ENCODE data around the gene FAM171A2. TPM values are rescaled to one million over a fixed set of nuclear protein-coding genes. Genes with fewer than 3 reads are reported as not detected.
A peak's percentile ranks its signal among the peaks of the same experiment; 100 is the strongest.

Gene FAM171A2
- total RNA-seq (ENCODE audit: unreplicated experiment): 81.3 TPM
- long read RNA-seq, partial matches to known transcripts: 0 of 1 reads
- long read RNA-seq, other reads (novel, unspliced or antisense): 0 of 1 reads

DNA sequence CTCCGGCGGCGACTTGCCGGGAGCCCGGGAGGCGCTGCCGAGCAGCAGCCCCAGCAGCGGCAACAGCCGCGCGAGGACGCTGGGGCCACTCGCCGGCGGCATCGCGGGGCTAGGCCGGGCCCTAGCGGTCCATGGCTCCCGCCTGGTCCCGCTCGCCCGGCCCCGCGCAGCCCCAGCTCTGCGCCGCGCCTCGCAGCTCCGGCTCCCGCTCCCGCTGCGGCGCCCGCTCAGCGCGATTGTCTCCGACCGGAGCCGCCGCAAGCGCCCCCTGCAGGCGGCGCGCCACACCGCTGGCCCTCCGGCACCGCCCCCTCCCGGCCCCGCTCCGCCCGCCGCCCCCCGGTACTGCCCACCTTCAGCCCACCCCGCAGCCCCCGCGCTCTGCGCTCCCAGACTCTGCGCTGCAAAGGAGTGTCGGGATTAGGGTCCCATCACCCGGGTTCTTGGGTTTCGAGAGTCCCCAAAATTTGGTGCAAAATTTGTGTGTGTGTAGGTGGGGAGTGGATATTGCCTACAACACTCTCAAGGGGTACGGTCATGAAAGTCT, at the start of gene FAM171A2:
FAM171A2 (minus strand) TSS at position 241 of the 547 bp plus-strand sequence; CDS start at position 102, 139 bp downstream.
- TF ChIP-seq, protein P1, sequence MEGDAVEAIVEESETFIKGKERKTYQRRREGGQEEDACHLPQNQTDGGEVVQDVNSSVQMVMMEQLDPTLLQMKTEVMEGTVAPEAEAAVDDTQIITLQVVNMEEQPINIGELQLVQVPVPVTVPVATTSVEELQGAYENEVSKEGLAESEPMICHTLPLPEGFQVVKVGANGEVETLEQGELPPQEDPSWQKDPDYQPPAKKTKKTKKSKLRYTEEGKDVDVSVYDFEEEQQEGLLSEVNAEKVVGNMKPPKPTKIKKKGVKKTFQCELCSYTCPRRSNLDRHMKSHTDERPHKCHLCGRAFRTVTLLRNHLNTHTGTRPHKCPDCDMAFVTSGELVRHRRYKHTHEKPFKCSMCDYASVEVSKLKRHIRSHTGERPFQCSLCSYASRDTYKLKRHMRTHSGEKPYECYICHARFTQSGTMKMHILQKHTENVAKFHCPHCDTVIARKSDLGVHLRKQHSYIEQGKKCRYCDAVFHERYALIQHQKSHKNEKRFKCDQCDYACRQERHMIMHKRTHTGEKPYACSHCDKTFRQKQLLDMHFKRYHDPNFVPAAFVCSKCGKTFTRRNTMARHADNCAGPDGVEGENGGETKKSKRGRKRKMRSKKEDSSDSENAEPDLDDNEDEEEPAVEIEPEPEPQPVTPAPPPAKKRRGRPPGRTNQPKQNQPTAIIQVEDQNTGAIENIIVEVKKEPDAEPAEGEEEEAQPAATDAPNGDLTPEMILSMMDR (IDR thresholded peaks at IDR 0.05; ENCODE audit: partially characterized antibody, unreplicated experiment): peak; percentile 85
- peaks cover 24% of the 10 kb centered on the region for H3K4me1 Mint-ChIP-seq (ENCODE audit: low read depth, unreplicated experiment)
- H3K27me3 Mint-ChIP-seq (ENCODE audit: unreplicated experiment): peaks cover 17% of the 10 kb centered on the region
- peak within 1 kb of the TSS; percentile 90 for H3K27ac Mint-ChIP-seq (ENCODE audit: unreplicated experiment)
- peak within 1 kb of the TSS; percentile 88 for H3K4me3 Mint-ChIP-seq (ENCODE audit: unreplicated experiment)
- H3K36me3 Mint-ChIP-seq (ENCODE audit: unreplicated experiment): no peaks in the 10 kb centered on the region
- H3K9me3 Mint-ChIP-seq (ENCODE audit: unreplicated experiment): peaks cover 9% of the 10 kb centered on the region
- DNase-seq: peak; percentile 86

- DNase-seq: no peak
- Mint-ChIP-seq H3K9me3 (ENCODE audit: unreplicated experiment) (no peaks in the 10 kb centered on the region), H3K27me3 (ENCODE audit: unreplicated experiment) (peaks cover 3% of the 10 kb centered on the region), H3K4me1 (ENCODE audit: low read depth, unreplicated experiment) (no peaks in the 10 kb centered on the region), H3K36me3 (ENCODE audit: unreplicated experiment) (peaks cover 5% of the 10 kb centered on the region), H3K4me3 (ENCODE audit: unreplicated experiment) (no peak overlapping the region), H3K27ac (ENCODE audit: unreplicated experiment) (no peak overlapping the region)
- TF ChIP-seq, protein P1 (IDR thresholded peaks at IDR 0.05; ENCODE audit: partially characterized antibody, unreplicated experiment): peak; percentile 15
Observed at GRCh38 chr17:44409309-44410028, 45.8 kb upstream of the FAM171A2 start.

GRCh38 chr17:44408786-44409185, 45.1 kb upstream of the FAM171A2 start:
- no peak for DNase-seq
- peaks cover 5% of the 10 kb centered on the region for H3K36me3 Mint-ChIP-seq (ENCODE audit: unreplicated experiment)
- H3K9me3 Mint-ChIP-seq (ENCODE audit: unreplicated experiment): no peaks in the 10 kb centered on the region
- H3K4me3 Mint-ChIP-seq (ENCODE audit: unreplicated experiment): no peak overlapping the region
- H3K4me1 Mint-ChIP-seq (ENCODE audit: low read depth, unreplicated experiment): no peaks in the 10 kb centered on the region
- TF ChIP-seq, protein P1 (IDR thresholded peaks at IDR 0.05; ENCODE audit: partially characterized antibody, unreplicated experiment): no peak
- peaks cover 3% of the 10 kb centered on the region for H3K27me3 Mint-ChIP-seq (ENCODE audit: unreplicated experiment)
- no peak overlapping the region for H3K27ac Mint-ChIP-seq (ENCODE audit: unreplicated experiment)

- Mint-ChIP-seq H3K27ac (ENCODE audit: unreplicated experiment) (no peak overlapping the region), H3K27me3 (ENCODE audit: unreplicated experiment) (peaks cover 5% of the 10 kb centered on the region), H3K36me3 (ENCODE audit: unreplicated experiment) (peaks cover 5% of the 10 kb centered on the region), H3K9me3 (ENCODE audit: unreplicated experiment) (peaks cover 4% of the 10 kb centered on the region), H3K4me3 (ENCODE audit: unreplicated experiment) (no peak overlapping the region), H3K4me1 (ENCODE audit: low read depth, unreplicated experiment) (peaks cover 5% of the 10 kb centered on the region)
- no peak for DNase-seq
- TF ChIP-seq, protein P1 (IDR thresholded peaks at IDR 0.05; ENCODE audit: partially characterized antibody, unreplicated experiment): no peak
Observed at GRCh38 chr17:44402564-44403172, 39.0 kb upstream of the FAM171A2 start.

All from glutamatergic neuron (in vitro differentiated cells).